ENCODE results near the gene HBS1L.

The HBS1L gene

DNA sequence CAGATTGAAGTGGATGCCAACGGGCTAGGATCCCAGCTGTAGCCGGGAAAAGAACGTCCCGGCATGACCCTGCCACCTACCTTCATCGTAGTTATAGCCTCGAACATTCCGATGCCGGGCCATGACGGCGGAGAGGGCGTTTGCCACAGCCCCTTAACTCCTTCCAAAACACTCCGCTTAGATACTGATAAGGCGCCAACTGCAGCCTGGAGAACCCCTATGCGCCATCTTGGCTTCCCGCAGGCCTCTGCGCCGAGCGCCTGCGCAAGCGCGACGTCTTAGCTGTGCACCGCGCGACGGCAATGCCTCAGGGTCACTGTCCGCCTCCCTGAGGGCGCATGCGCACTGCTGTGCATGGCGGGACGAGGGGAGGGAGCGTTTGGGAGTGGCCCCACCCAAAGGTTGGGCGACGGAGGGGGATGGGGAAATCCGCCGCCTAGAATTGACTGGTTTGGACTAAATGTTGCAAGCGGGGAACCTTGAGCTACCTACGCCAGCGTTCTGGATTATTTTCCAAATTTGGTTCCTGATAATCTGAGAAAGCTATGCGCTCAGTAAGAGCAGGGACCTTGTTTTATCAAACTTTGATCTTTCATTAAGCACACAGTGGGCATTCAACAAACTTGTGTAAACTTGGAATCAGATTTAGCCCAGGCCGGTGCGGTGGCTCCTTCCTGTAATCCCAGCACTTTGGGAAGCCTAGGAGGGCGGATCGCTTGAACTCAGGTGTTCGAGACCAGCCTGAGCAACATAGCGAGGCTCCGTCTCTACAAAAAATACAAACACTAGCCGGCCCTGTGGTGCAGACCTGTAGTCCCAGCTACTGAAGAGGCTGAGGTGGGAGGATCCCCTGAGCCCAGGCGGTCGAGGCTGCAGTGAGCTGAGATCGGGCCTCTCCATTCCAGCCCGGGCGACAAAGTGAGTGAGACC lies at the start of gene HBS1L:
TSS of gene HBS1L (minus strand) at position 254 of the 930 bp plus-strand sequence. CDS start at position 123, 131 bp downstream.
- DNase-seq (ENCODE audit: low read depth in 3 of 3) = peak; percentile 93 to 97 (median 94)

DNA sequence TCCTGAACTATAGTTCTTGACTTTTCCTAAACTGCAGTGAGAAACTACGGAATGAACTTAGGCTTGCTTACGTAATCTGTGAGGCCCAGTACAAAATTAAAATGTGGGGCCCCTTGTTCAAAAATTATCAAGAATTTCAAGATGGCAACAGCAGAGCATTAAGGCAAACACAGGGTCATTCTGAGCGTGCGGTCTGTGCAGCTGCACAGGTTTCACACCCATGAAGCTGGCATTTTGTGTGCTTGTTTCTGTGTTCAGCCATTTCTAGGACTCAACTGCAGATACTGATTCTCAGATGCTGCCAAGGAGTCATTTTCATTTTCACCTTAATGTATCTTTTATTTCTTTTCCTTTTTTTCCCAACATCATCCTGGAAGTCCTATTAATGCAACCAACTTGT lies 49.6 kb upstream of the HBS1L start:
- DNase-seq (ENCODE audit: low read depth in 3 of 3) = no peak

GRCh38 chr6:135102191-135102590 lies 47.6 kb upstream of the HBS1L start:
- no peak for DNase-seq (ENCODE audit: low read depth in 3 of 3)

GRCh38 chr6:135097172-135097571 lies 42.5 kb upstream of the HBS1L start:
- DNase-seq (ENCODE audit: low read depth in 3 of 3) = no peak

DNA sequence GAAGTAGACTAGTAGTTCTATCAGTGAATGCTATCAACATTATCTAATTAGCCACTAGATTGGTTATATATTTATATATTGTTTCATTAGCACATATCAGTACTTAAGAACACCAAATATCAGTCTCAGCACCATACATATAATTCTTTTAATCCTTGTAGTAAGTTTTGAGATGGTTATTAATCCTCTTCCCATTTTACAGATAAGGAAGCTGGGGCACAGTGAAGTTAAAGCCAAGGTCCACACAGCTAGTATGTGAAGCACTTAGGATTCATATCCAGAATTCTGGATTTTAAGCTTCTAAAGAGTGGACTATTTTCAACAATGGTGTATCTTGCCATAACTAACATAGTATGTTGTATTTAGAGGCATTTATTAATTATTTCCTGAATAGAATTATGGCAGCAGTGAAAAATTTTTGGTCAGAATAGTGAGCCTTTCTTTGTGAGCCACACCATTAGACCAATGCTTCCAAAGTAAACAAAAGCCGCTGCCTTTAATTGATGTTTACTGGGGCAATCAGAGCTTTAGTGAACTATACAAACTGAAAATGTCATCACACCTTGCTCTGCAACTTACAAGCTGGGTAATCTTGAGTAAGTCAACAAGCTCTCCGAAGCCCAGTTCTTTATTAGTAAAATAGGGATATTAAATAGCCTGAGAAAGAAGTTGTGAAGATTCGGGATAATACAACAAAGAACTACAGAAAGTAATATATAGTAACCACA lies 41.9 kb upstream of the HBS1L start:
- no peak for DNase-seq (ENCODE audit: low read depth in 3 of 3)

GRCh38 chr6:135095716-135096115 lies 41.1 kb upstream of the HBS1L start:
- no peak for DNase-seq (ENCODE audit: low read depth in 3 of 3)

- no peak for DNase-seq (ENCODE audit: low read depth in 3 of 3)
These were observed 39.8 kb upstream of the HBS1L start for GRCh38 chr6:135094403-135094821.

- DNase-seq (ENCODE audit: low read depth in 3 of 3) = no peak
These were observed 39.0 kb upstream of the HBS1L start for GRCh38 chr6:135093578-135093977.

DNA sequence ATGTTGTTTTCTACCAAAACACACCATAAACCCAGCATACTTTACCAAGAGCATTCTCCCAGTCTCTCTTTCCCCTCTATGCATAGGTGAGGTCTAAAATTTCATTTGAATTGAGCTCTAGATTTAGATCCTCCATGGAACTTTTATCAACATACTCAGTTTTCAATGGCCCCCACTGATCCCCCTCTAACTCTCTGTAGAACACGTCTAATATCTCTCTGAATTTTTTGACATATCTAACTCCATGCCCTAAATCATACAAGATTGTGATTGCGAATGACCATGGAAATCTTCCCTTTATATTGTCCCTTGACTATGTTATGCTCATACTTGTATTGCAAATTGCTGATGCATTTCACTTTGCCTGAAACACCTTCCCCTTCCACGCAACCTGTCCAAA lies 38.1 kb upstream of the HBS1L start:
- no peak for DNase-seq (ENCODE audit: low read depth in 3 of 3)

DNA sequence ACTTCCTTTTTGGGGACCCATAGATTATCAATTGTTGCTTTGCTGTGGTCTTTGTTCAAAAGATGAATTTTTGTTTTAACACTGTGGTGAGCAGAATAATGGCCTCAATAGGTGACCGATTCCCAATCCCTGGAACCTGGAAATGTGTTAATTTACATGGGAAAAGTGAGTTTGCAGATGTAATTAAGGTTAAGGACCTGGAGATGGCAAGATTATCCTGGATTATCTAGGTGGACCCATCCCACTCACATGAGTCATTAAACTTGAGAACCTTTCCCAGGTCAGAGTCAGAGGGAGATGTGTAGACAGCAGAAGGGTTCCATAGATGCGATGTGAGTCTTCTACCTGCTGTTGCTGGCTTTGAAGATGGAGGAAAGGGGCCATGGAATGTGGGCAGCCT lies 36.2 kb upstream of the HBS1L start:
- no peak for DNase-seq (ENCODE audit: low read depth in 3 of 3)

DNA sequence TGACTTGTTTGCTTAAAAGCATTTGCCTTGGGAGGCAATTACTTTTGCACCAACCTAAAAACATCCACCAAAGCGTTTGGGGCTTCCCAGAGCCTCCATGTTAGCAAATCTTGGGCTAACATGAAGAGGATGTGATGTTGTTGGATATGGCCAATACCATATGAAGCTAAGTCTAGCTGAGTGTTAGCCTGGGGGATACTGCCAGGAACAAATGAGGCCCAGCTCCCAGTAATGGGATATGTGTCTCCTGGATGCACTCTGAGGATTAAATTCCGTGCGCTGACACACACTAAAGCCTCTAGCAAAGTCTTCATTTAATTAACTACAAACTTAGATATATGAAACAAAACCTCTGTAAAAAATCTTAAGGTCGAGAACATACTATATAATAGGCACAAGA lies 35.3 kb upstream of the HBS1L start:
- DNase-seq (ENCODE audit: low read depth in 3 of 3) = no peak

- no peak for DNase-seq (ENCODE audit: low read depth in 3 of 3)
These were observed 34.5 kb upstream of the HBS1L start for GRCh38 chr6:135088818-135089809.

DNA sequence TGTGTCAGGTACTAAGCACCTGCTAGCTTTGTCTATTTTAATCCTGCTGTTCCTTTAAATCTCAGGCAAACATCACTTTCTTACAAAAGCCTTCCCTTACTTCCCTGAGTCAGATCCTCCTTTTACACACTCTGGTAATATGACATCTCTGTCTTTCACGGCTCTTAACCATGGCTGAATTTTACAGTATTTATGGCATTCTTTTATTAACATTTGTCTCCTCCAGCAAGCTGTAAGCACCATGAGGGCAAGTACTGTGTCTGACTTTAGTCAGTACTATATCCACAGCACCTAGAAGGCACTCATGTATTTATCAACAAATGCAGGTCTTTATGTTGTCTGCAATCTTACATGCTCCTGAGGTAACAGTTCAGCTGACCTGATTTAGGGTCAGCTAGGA lies 33.7 kb upstream of the HBS1L start:
- DNase-seq (ENCODE audit: low read depth in 3 of 3) = no peak

GRCh38 chr6:135087803-135088202 lies 33.2 kb upstream of the HBS1L start:
- DNase-seq (ENCODE audit: low read depth in 3 of 3) = no peak

GRCh38 chr6:135087403-135087802 lies 32.8 kb upstream of the HBS1L start:
- no peak for DNase-seq (ENCODE audit: low read depth in 3 of 3)

- no peak for DNase-seq (ENCODE audit: low read depth in 3 of 3)
These were observed 31.8 kb upstream of the HBS1L start for GRCh38 chr6:135086414-135086764.

DNA sequence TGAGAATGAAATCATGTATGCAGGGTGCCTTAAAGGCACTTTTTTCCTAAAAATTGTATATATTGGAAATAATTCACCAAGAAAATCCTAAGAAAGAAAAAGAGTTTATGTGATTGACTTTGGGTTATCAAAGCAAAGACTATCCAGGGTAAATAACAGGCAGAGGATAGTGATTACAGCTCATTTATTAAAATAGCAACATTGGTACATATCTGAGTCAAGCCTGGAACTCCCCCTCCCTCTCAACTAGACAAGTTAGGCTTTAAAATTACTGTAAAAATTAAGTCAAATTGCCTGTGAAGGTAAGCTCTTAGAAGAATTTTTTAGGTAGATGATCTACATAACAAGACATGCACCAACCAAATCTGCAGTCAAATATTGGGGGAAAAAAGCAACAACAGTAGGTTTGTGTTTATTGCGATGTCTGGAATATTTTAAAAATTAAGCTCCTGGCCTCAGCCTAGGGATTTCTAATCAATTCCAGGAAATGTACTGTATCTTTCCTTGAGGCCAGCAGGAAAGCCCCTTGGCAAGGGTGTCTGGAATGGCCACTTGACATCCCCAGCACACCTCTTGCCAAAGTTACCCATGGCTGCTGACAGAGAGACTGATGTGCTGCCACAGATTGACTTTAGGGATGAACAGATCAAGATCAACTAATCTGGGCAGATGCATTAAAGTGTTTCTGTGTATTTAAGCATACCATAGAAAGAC lies 31.2 kb upstream of the HBS1L start:
- no peak for DNase-seq (ENCODE audit: low read depth in 3 of 3)

DNA sequence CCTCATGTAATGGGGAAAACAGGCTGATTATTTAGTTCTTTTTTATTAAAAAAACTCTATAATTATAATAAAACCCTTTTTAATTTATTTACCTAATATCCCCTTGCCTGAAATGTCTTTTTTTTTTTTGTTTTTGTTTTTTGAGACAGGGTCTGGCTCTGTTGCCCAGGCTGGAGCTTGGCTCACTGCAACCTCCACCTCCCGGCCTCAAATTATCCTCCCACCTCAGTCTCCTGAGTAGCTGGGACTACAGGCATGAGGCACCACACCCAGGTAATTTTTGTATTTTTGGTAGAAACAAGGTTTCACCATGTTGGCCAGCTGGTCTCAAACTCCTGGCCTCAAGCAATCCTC lies 30.3 kb upstream of the HBS1L start:
- DNase-seq (ENCODE audit: low read depth in 3 of 3) = no peak

DNA sequence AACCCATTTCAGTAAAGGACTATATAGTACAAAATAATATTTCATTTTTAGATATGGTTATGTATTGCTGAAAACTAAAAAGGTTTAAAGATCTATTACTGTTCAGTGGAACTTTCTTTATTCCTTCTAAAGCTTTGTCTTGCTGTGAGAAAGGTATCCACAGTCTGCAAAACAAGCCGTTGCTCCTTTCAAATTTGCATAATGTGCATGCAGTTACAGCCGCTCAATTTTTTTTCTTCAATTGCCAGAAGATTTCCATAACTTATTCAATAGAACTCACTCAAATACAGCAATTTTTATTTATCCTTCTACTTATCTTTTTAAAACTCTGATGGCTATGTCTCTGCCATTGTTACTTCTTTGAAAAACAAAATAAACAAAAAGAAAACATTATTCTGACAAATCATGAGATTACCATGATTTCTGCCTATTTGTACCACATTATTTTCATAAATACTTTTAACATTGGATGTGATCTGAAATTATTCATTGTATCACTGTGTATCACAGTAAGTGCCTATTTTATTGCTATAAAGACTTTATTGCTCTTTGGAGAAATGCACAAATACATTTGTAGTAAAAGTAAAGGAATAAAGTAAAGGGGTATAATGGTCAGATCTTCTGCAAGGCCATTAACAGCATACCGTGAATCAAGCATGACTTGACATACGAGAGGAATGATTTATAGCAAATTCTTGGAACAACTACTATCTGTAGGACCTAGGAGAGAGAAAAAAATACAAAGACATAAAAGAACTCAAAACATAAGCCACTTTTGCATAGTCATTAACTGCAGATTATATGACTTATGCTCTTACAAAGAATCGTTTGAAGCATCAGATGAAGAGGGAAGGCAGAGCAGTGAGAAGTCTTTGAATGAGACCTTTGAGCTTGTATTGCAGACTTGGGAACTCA lies 29.6 kb upstream of the HBS1L start:
- DNase-seq (ENCODE audit: low read depth in 3 of 3) = no peak

GRCh38 chr6:135081966-135082365 lies 27.3 kb upstream of the HBS1L start:
- DNase-seq (ENCODE audit: low read depth in 3 of 3) = no peak
